ENCODE data around the gene PTPRM. TPM values are rescaled to one million over a fixed set of nuclear protein-coding genes. Genes with fewer than 3 reads are reported as not detected.

PTPRM gene
- total and polyA plus RNA-seq, 3 donors from 2014 or later, result 76.4 to 101 (median 94.6) TPM

DNA sequence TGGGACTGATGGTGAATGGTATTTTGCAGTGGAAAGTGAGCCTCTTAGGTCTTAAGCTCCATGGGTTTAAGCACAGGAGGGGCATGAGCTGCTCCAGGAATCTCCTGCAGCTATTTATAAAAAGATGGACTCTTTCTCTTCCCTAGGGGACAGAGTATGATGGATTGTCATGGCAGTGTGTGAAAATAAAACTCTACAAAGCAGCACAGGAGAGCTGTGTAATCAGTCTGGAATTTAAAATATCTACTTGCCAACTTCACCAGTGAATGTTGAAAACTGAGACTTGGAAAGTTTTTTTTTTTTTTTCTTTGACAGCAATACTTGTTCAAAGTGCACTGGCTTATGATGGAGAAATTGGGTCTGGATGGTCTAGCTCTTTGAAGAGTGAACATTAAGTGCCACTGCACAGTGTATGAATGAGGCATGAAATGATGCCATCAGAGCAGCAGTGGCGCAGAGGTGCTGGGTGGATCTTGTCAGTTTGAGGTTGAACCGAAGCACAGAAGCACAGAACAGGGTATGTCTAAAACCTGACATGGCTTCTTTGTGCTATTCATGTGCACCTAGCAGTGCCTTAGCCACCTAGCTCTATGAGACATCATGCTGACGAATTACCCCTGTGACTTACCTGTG is 245.4 kb downstream of the PTPRM start:
- TF ChIP-seq POLR2A (IDR thresholded peaks at IDR 0.05), result no peak
- TF ChIP-seq, protein P1, sequence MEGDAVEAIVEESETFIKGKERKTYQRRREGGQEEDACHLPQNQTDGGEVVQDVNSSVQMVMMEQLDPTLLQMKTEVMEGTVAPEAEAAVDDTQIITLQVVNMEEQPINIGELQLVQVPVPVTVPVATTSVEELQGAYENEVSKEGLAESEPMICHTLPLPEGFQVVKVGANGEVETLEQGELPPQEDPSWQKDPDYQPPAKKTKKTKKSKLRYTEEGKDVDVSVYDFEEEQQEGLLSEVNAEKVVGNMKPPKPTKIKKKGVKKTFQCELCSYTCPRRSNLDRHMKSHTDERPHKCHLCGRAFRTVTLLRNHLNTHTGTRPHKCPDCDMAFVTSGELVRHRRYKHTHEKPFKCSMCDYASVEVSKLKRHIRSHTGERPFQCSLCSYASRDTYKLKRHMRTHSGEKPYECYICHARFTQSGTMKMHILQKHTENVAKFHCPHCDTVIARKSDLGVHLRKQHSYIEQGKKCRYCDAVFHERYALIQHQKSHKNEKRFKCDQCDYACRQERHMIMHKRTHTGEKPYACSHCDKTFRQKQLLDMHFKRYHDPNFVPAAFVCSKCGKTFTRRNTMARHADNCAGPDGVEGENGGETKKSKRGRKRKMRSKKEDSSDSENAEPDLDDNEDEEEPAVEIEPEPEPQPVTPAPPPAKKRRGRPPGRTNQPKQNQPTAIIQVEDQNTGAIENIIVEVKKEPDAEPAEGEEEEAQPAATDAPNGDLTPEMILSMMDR (IDR thresholded peaks at IDR 0.05), result no peak
- H3K4me1 ChIP-seq, result no peaks in the 10 kb centered on the region
- H3K9me3 ChIP-seq, result no peaks in the 10 kb centered on the region
- WGBS, 2 donors, result 89 to 93% methylated on average over 3 of the region's 3 CpGs
- H3K27ac ChIP-seq, result no peak overlapping the region
- no peak overlapping the region for H3K4me3 ChIP-seq
- H3K27me3 ChIP-seq, result no peaks in the 10 kb centered on the region
- no peak for DNase-seq
- intact Hi-C loops (cut with DNase I; ENCODE audit: low total_unique reads), result no loop called here
- H3K36me3 ChIP-seq (ENCODE audit: low read depth, missing control alignments), result no peaks in the 10 kb centered on the region

DNA sequence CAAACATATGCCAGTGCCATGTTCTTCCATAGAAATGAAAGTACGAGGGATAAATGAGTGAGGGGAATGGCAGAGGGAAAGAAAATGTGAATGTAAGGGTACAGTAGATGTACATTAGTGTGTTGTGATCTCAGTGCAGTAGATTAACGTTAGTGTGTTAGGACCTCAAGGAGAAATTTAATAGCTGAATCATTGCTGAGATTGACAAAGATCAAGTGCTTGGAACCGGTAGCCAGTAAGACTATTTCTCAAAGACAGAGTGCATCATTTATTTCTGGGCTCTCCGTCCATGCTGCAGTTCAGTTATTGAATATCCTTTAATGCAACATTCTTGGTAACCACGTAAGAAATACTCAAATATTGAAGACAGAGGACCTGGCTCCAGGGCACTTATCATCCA is 246.0 kb downstream of the PTPRM start:
- Histone ChIP-seq H3K27ac (no peak overlapping the region), H3K9me3 (no peaks in the 10 kb centered on the region), H3K27me3 (no peaks in the 10 kb centered on the region), H3K4me3 (no peak overlapping the region), H3K4me1 (no peaks in the 10 kb centered on the region), H3K36me3 (ENCODE audit: low read depth, missing control alignments) (no peaks in the 10 kb centered on the region)
- DNase-seq, result no peak
- 90 to 96% methylated on average over 5 of the region's 5 CpGs for WGBS, 2 donors
- no peak for TF ChIP-seq POLR2A (IDR thresholded peaks at IDR 0.05)
- TF ChIP-seq, protein P1 (IDR thresholded peaks at IDR 0.05), result no peak
- intact Hi-C loops (cut with DNase I; ENCODE audit: low total_unique reads), result no loop called here

DNA sequence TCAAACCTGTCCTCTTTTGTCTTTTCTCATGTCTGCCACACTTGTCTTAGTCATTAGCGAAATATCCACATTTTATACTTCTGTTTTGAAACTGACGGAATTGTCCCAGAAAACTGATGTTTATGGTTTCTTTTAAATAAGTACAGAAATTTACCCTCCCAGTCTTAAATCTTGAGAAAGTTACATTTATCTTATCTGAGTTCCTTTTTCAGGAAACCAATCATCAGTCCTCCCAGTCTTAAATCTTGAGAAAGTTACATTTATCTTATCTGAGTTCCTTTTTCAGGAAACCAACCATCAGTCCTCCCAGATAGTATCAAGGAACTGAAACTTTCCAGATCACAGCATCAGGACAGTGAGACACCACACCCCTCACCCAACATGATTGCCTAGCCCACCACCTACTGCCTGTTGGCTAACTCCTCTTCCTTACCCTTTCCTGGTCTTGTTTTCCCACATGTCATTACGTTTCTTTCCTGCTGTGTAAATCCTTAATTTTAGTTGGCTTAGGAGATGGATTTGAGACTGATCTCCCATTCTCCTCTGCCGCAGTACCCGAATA is 247.7 kb downstream of the PTPRM start:
- H3K4me3 ChIP-seq, result no peak overlapping the region
- WGBS, 2 donors, result 91 to 94% methylated on average over 5 of the region's 5 CpGs
- H3K27me3 ChIP-seq, result no peaks in the 10 kb centered on the region
- H3K27ac ChIP-seq, result no peak overlapping the region
- no peaks in the 10 kb centered on the region for H3K4me1 ChIP-seq
- TF ChIP-seq POLR2A (IDR thresholded peaks at IDR 0.05), result no peak
- TF ChIP-seq, protein P1 (IDR thresholded peaks at IDR 0.05), result no peak
- intact Hi-C loops (cut with DNase I; ENCODE audit: low total_unique reads), result no loop called here
- DNase-seq, result no peak
- H3K36me3 ChIP-seq (ENCODE audit: low read depth, missing control alignments), result no peaks in the 10 kb centered on the region
- no peaks in the 10 kb centered on the region for H3K9me3 ChIP-seq

DNA sequence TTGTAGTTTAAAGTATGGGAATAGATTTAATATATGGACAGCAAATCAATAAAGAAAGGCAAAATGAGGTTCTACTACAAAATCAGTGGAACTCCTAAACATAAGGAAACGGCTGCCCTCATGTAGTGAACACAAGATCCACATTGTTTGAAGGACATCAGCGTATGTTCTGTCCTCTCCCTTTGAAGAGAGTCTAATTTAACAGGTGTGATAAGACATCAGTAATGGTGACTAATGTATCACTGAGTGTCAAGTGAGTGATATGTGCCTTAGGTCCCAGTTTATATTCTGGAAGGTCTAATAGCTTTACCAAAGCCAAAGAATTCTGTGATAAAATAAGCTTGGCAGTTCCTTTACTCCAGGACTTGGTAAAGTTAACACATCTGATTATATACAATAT is 248.7 kb downstream of the PTPRM start:
- no peaks in the 10 kb centered on the region for H3K27me3 ChIP-seq
- 86 to 98% methylated on average over 2 of the region's 2 CpGs for WGBS, 2 donors
- no peaks in the 10 kb centered on the region for H3K36me3 ChIP-seq (ENCODE audit: low read depth, missing control alignments)
- H3K4me1 ChIP-seq, result no peaks in the 10 kb centered on the region
- H3K4me3 ChIP-seq, result no peak overlapping the region
- no peak overlapping the region for H3K27ac ChIP-seq
- DNase-seq, result no peak
- no peak for TF ChIP-seq POLR2A (IDR thresholded peaks at IDR 0.05)
- TF ChIP-seq, protein P1 (IDR thresholded peaks at IDR 0.05), result no peak
- intact Hi-C loops (cut with DNase I; ENCODE audit: low total_unique reads), result no loop called here
- H3K9me3 ChIP-seq, result no peaks in the 10 kb centered on the region
